ENCODE results near the gene MMP19.

MMP19 gene

DNA sequence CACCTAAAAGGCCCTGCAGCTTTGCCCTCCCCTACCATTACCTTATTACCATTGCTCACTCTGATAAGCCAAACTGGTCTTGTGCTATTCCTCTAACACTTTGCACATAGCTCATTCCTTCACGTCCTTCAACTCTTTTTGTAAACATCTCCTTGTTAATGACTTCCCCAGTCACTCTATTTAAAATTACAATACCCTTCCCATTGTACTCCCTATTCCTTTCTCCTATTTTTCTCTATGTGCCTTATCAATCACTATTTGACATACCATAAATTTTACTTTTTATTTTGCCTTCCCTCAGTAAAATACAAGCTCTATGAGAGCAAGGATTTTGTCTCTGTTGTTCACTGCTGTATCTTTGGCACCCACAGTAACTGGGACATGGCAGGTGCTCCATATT lies 30.6 kb downstream of the MMP19 start:
- no peak for DNase-seq

DNA sequence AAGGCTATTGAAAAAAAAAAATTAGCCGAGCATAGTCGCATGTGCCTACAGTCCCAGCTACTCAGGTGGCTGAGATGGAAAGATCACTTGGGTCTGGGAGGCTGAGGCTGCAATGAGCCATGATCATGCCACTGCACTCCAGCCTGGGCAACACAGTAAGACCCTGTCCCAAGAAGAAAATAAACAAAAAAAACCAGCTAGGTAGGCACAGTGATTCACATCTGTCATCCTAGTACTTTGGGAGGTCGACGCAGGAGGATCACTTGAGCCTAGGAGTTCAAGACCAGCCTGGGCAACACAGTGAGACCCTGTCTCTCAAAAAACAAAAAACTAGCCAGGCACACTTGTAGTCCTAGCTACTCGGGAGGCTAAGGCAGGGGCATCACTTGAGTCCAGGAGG lies 33.5 kb downstream of the MMP19 start:
- DNase-seq, result no peak

DNA sequence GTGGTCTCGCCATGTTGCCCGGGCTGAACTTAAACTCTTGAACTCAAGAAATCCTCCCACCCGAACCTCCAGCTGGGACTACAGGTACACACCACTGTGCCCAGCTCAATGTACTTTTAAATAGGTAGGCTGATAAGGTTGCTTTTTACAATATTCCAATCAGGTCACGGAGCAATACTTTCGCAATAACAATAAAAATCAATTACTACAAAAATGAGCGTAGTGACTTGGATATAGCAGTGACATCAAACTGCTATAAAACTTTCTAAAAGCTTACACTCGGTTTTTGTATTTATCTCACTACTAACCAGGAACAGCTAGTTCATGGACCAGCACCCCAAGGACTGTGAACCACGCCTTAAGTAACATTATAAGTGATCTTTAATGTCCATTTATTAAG lies 35.8 kb downstream of the MMP19 start:
- DNase-seq, result no peak

GRCh38 chr12:55797550-55797949 lies 45.2 kb downstream of the MMP19 start:
- DNase-seq, result no peak

GRCh38 chr12:55797068-55797467 lies 45.7 kb downstream of the MMP19 start:
- peak; percentile 41 for DNase-seq

- no peak for DNase-seq
These were observed 46.8 kb downstream of the MMP19 start for GRCh38 chr12:55795950-55796349.

GRCh38 chr12:55789893-55790292 lies 52.8 kb downstream of the MMP19 start:
- DNase-seq, result no peak

DNA sequence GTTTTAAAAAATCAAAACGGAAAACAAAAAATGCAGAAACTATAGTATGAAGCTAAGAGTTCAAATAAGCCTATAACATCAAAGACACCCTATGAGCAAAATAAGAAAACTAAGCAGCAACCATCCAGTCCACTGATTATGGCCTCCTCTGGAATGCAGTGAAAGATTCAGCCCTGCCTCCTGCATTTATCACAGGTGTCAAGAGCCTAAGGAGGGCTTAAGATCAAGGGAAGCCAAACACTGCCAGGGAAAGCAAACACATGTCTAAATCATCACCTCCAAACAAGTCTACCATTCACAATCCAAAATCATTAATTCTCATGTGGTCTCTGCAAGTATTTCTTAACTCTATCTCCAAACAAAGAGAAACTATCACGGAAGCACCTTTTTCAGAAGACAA lies 53.6 kb downstream of the MMP19 start:
- DNase-seq, result no peak

- no peak for DNase-seq
These were observed 54.2 kb downstream of the MMP19 start for GRCh38 chr12:55788546-55788945.
